Tibial nerve (tissue), 4 donors: ENCODE measurements around the gene TENM3.

Experiments used
- CTCF ChIP-seq, 5 experiments: fragments of 200-600 bp in 3 of 5; fragments of 450-650 bp in 2 of 5; sonication (generic) in 3 of 5; IDR thresholded peaks; one replicate each; pipeline ENCODE4 v1.5.1; 2016 to 2019; ENCODE audit warnings: antibody characterized with exemption in 5 of 5, mild to moderate bottlenecking in 3 of 5, moderate library complexity in 2 of 5
- EP300 ChIP-seq, 2 donors: sonication (generic); formaldehyde crosslinking; IDR thresholded peaks; one replicate each; pipeline ENCODE4 v1.6.1; 2017; ENCODE audit warnings: antibody characterized with exemption in 2 of 2, mild to moderate bottlenecking in 1 of 2
- POLR2A ChIP-seq, 2 donors: fragments of 450-650 bp; IDR thresholded peaks; one replicate each; pipeline ENCODE4 v1.6.1; 2017; ENCODE audit warnings: antibody characterized with exemption in 2 of 2, mild to moderate bottlenecking in 2 of 2, moderate library complexity in 2 of 2

- TF ChIP-seq CTCF (IDR thresholded peaks at IDR 0.05) (no peak), POLR2A (IDR thresholded peaks at IDR 0.05) (no peak), EP300 (IDR thresholded peaks at IDR 0.05) (no peak)
Observed at GRCh38 chr4:182231496-182231895, 11.7 kb upstream of the TENM3 start.
